Esophagus muscularis mucosa (tissue), 4 donors: ENCODE data around the gene CUX1. TPM values are rescaled to one million over a fixed set of nuclear protein-coding genes. Genes with fewer than 3 reads are reported as not detected.

Experiments used
- DNase-seq: peaks from one replicate; pipeline ENCODE4 v3.0.0-alpha.2; 2017; ENCODE audit errors: extremely low spot score
- H3K27ac ChIP-seq, 4 donors: fragments of 200-600 bp; sonication (generic); replicated peaks in 1 of 4; 1 replicate in 3 of 4; 2 replicates in 1 of 4; pipeline ENCODE4 v1.5.1; 2016 to 2019; ENCODE audit warnings: mild to moderate bottlenecking in 1 of 4
- H3K27me3 ChIP-seq, 4 donors: fragments of 200-600 bp; sonication (generic); one replicate each; pipeline versions ENCODE4 v1.5.1 to v1.6.0; 2016 to 2019
- H3K36me3 ChIP-seq, 4 donors: fragments of 200-600 bp; sonication (generic); one replicate each; pipeline ENCODE4 v1.5.1; 2016 to 2019
- H3K4me1 ChIP-seq, 4 donors: fragments of 200-600 bp; sonication (generic); one replicate each; pipeline ENCODE4 v1.5.1; 2016 to 2019
- H3K4me3 ChIP-seq, 4 donors: fragments of 200-600 bp; sonication (generic); 1 replicate in 2 of 4; 2 replicates in 2 of 4; pipeline ENCODE4 v1.5.1; 2016 to 2019; ENCODE audit warnings: mild to moderate bottlenecking in 4 of 4, moderate library complexity in 1 of 4
- H3K9me3 ChIP-seq, 4 donors: fragments of 200-600 bp; sonication (generic); 1 replicate in 3 of 4; 2 replicates in 1 of 4; pipeline ENCODE4 v1.5.1; 2016 to 2019
- CTCF ChIP-seq, 3 experiments: fragments of 200-600 bp in 2 of 3; fragments of 450-650 bp in 1 of 3; sonication (generic) in 2 of 3; IDR thresholded peaks; one replicate each; pipeline ENCODE4 v1.5.1; 2017 to 2019; ENCODE audit warnings: antibody characterized with exemption in 3 of 3, mild to moderate bottlenecking in 2 of 3, moderate library complexity in 1 of 3
- EP300 ChIP-seq: sonication (generic); formaldehyde crosslinking; IDR thresholded peaks from one replicate; pipeline ENCODE4 v1.6.1; 2017; ENCODE audit warnings: antibody characterized with exemption
- POLR2A ChIP-seq: fragments of 450-650 bp; IDR thresholded peaks from one replicate; pipeline ENCODE4 v1.6.1; 2017; ENCODE audit warnings: antibody characterized with exemption, moderate library complexity, mild to moderate bottlenecking, low read depth
- POLR2AphosphoS5 ChIP-seq, 2 donors: sonication (generic); formaldehyde crosslinking; IDR thresholded peaks; one replicate each; pipeline ENCODE4 v1.6.1; 2017; ENCODE audit warnings: antibody characterized with exemption in 2 of 2
- WGBS: methylation state at CpG from one replicate; pipeline ENCODE4 v1.1.5; 2018; 5-methylcytosine and 5-hydroxymethylcytosine counted together
- intact Hi-C: fragments of 100-400 bp; cut with DNase I; formaldehyde crosslinking; loops from one replicate; pipeline ENCODE4 v1.15.1; 2023
- total RNA-seq, 4 donors: library from RNA; depleted of rRNA; stranded (reverse); fragments of >200 nt; gene quantifications; one replicate each; pipeline versions ENCODE4 v1.1.0 to v1.2.1, GENCODE V29; 2016

Gene CUX1
- total RNA-seq, 4 donors from 2014 or later: 61.5 to 136 (median 92.3) TPM

GRCh38 chr7:102188746-102189145, 371.3 kb downstream of the CUX1 start:
- WGBS: 75% methylated on average over 7 of the region's 7 CpGs
- TF ChIP-seq POLR2AphosphoS5 (IDR thresholded peaks at IDR 0.05): no peak
- TF ChIP-seq CTCF (IDR thresholded peaks at IDR 0.05): no peak
- TF ChIP-seq POLR2A: no peak
- no peak for TF ChIP-seq EP300

GRCh38 chr7:102189756-102190155, 372.3 kb downstream of the CUX1 start:
- no peak overlapping the region for H3K4me3 ChIP-seq
- H3K27ac ChIP-seq: no peak overlapping the region
- no peak for DNase-seq
- intact Hi-C loops: no loop called here
- TF ChIP-seq POLR2AphosphoS5 (IDR thresholded peaks at IDR 0.05) (no peak), CTCF (IDR thresholded peaks at IDR 0.05) (no peak), EP300 (no peak), POLR2A (no peak)
- H3K4me1 ChIP-seq: peaks cover 0 to 5% (median 0%) of the 10 kb centered on the region in 4 donors
- no peaks in the 10 kb centered on the region for H3K9me3 ChIP-seq
- peaks cover 26 to 91% (median 77%) of the 10 kb centered on the region in 4 donors for H3K36me3 ChIP-seq
- no peaks in the 10 kb centered on the region for H3K27me3 ChIP-seq
- 95% methylated on average over 7 of the region's 7 CpGs for WGBS

More at GRCh38 chr7:102188746-102189145, 371.3 kb downstream of the CUX1 start:
- intact Hi-C loops: no loop called here
- H3K4me3 ChIP-seq: no peak overlapping the region
- H3K9me3 ChIP-seq: no peaks in the 10 kb centered on the region
- H3K27me3 ChIP-seq: no peaks in the 10 kb centered on the region
- no peak for DNase-seq
- no peak overlapping the region for H3K27ac ChIP-seq
- peaks cover 0 to 5% (median 0%) of the 10 kb centered on the region in 4 donors for H3K4me1 ChIP-seq
- peaks cover 18 to 91% (median 75%) of the 10 kb centered on the region in 4 donors for H3K36me3 ChIP-seq

GRCh38 chr7:102190776-102191350, 373.4 kb downstream of the CUX1 start:
- TF ChIP-seq EP300 (no peak), POLR2AphosphoS5 (IDR thresholded peaks at IDR 0.05) (no peak), CTCF (IDR thresholded peaks at IDR 0.05) (no peak), POLR2A (no peak)
- peaks cover 30 to 91% (median 77%) of the 10 kb centered on the region in 4 donors for H3K36me3 ChIP-seq

GRCh38 chr7:102191556-102192379, 374.3 kb downstream of the CUX1 start:
- no peak for DNase-seq
- Histone ChIP-seq H3K9me3 (no peaks in the 10 kb centered on the region), H3K4me3 (no peak overlapping the region), H3K36me3 (peaks cover 33 to 91% (median 80%) of the 10 kb centered on the region in 4 donors), H3K27ac (no peak overlapping the region), H3K4me1 (peaks cover 0 to 5% (median 0%) of the 10 kb centered on the region in 4 donors), H3K27me3 (no peaks in the 10 kb centered on the region)
- TF ChIP-seq POLR2A (no peak), POLR2AphosphoS5 (IDR thresholded peaks at IDR 0.05) (no peak), EP300 (no peak), CTCF (IDR thresholded peaks at IDR 0.05) (no peak)
- WGBS: 88% methylated on average over 17 of the region's 17 CpGs
- intact Hi-C loops: no loop called here

More at GRCh38 chr7:102190776-102191350, 373.4 kb downstream of the CUX1 start:
- no peak overlapping the region for H3K27ac ChIP-seq
- intact Hi-C loops: no loop called here
- H3K27me3 ChIP-seq: no peaks in the 10 kb centered on the region
- no peaks in the 10 kb centered on the region for H3K9me3 ChIP-seq
- no peak overlapping the region for H3K4me3 ChIP-seq
- H3K4me1 ChIP-seq: peaks cover 0 to 5% (median 0%) of the 10 kb centered on the region in 4 donors
- 90% methylated on average over 13 of the region's 13 CpGs for WGBS
- DNase-seq: no peak
